NCI-H1694 (cell line): ENCODE measurements around the gene PTBP1.

ENCODE experiments used
- DNase-seq: peaks from one replicate; lab custom pipeline; 2025; lab: John Stamatoyannopoulos, UW

Gene PTBP1

DNA sequence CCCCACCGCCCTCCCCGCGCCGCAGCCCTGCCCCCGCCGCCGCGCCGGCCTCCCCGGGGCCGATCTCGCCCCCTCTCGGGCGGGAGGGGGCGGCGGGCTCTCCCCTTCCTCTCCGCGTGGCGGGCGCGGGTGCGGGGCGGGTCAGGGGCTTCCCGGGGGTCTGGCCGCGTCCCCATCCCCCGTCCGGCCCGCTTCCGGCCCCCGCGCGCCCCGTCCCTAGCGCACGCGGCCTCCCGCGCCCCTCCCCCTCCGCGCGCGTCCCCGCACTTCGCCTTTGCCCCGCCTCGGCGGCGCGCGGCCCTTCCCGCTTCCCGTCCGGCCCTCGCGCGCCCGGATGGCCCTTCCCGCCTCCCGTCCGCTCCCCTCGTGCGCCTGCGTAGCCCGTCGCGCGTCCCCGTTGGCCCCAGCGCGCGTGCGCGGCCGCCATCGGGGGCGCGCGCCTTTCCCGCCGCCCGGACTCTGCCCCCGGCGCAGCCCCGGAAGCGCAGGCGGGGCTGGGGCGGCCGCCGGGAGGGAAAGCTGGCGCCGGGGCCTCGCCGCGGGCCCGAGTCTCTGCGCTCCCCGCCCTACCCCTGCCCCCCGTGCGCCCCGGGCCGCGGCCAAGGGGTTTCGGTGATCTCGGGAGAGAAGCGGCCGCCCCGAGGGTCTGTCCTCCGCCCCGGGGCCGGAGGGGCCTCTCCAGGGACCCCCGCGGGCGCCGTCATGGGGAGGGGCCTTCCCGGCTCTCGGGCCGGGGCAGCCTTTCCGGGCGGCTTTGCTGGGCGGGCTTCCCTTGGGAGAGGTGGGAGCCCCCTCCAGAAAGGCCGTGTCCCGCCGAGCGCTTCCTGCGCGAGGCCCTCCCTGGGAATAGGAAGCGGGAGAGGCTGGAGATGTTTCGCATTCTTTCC, 519 bp downstream of the PTBP1 start:
- peak; percentile 36 for DNase-seq

DNA sequence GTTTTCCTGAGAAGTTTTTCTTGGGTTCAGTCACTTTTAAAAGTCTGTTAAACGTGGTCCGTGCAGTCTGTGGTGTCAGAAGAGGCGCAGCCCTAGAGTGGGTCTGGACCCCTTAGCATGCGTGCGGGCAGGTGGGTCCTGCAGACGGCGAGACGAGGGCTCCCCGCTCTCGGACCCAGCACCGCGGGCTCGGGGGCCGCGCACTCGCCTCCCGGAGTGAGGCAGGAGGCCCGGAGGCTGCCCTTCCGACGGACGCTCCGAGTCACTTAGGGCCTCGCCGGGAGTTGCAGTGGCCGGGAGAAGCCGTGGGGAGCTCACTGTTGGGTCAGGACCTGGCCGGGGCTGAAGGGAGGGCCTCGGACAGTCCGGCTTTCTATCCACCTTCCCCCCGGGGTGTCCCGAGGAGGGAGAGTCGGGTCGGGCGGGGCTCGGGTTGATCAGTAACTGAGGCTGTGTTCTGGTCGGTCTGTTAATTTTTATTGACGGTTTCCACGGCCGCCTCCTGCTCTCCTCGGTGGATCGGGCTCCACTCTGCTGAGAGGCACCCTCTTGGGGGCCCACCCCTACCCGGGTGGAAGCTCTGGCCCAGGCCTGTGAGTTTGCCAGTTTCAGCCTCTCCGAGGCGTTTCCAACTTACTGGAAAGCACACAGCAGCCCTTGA, 1.3 kb downstream of the PTBP1 start:
- DNase-seq: no peak

DNA sequence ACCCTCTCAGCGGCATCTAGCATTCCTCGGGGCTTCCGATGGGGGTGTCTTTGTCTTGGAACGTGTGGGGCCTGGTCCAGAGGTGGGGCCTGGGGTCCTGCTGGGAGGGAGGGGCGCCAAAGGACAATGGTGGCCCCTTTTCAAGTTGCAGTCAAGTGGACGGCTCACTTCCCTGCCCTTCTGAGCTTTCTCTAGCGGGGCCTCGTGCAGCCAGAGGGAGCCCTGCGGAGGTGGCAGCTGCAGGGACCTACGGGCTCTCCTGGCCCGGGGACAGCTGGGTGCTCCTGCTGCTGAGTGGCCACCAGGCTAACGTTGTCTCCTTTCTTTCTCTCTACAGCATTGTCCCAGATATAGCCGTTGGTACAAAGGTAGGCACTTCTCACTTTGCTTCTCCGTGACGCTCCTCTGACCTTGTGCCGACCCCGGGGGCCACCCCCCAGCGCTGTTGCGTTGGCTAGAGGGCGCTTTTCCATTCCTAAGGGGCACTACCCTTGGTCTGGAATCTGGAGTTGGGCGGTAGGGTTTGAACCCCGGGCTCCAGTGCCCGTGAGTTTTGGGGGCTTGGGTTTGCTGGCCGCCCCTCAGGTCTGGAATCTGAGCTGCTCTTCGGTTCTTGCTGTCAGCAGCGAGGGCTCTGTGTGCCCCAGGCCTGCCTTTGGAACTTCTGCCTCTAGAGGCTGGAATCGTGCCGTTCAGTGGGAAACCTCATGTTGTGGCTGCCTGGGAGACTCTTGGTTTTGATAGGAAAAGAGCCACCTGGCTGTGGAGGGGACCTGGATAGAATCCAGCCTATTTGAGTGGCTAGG, 2.0 kb downstream of the PTBP1 start:
- peak; percentile 39 for DNase-seq

DNA sequence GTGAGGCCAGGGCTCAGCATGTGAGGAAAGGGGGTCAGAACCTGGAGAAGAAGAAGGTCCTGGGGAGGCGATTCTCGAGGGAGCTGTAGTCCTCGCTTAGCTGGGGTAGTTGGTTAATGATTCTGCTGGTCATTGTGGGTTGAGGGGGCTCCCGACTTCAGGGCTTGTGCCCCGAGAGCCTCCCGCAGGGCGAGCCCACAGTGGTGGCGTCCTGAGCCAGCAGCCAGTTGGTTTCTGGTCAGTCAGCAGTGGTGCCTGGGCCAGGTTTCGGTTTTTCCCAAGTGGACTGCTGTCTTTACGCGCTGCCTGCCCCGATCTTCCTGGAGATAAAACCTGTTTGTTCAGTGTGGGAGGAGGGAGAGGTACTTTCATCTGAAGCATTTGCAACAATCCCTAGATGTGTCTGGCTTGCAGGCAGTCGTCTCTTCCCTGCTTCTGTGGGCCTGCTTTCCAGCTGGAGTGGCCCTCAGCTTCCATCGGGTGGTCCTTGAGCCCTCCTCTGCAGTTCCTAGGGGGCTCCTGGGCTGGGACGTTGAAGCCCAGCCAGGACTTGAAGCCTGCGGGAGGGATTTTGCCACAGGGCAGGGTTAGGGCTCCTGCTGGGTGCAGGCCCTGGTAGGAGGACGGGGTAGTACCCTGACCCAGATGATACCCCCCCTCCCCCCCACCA, 3.2 kb downstream of the PTBP1 start:
- no peak for DNase-seq

DNA sequence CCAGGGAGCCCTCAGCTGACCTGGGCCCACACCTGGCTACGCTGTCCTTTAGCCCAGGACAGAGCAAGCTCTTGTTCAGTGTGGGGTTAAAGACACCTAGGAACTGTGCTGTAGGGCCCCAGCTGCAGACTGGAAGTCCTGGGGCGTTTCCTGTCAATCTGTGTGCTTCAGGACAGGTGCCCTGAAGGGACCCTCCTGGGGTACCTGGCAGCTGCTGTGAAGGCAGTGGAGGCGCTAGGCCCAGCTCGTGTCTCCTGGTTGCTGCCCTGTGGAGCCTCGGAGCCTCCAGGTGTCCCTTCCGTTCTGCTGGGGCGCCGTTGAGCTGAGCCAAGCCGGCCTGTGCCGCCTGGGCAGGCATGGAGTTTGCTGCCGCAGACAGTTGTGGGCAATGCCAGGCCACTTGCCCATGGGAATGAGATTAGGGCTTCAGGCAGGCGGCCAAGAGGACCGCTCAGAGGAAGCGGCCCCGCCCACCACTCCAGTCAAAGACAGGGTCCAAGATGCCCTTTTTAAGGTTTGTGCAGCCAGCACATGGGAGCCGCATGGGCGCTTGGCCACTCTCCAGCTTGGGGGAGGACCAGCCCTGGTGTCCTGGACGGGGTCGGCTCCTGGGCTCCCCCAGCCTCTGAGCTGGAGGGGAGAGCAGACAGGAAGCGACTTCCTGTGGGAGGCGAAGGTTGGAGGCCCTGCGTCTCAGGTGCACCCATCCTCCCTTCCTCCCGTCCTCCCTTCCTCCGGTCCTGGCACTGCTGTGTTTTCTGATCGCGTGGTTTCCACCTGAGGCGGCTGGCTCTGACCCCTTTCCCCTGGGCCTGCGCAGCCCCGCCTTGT, 4.0 kb downstream of the PTBP1 start:
- DNase-seq: no peak

DNA sequence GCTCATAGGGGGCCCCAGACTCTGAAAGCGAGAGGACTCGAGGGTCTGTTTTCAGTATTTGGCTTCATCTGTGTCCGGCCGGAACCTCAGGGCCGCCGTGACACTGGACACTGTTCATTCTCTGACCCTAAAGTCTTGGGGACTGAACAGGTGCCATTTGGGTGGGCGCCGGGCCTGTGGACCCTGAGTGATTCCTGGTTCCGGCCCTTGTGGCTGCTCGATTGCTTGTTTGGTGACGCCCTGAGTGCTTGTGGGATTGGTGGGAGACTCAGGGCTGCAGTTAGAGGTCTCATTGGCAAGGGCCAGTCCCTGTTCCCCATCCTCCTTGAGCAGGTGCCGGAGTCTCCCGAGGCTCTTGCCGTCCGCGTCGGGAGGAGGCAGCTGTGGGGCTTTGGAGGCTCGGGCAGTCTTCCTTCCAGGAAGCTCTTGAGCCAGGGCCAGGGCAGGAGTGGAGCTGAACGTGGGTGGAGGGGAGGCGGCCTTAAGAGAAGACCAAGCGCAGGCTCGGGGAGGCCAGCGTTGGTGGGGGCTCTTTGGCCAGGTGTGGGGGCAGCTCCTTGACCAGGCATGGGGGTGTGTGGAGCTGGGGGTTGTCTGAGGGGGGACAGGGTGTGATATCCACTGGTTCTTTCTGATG, 4.7 kb downstream of the PTBP1 start:
- DNase-seq: no peak

DNA sequence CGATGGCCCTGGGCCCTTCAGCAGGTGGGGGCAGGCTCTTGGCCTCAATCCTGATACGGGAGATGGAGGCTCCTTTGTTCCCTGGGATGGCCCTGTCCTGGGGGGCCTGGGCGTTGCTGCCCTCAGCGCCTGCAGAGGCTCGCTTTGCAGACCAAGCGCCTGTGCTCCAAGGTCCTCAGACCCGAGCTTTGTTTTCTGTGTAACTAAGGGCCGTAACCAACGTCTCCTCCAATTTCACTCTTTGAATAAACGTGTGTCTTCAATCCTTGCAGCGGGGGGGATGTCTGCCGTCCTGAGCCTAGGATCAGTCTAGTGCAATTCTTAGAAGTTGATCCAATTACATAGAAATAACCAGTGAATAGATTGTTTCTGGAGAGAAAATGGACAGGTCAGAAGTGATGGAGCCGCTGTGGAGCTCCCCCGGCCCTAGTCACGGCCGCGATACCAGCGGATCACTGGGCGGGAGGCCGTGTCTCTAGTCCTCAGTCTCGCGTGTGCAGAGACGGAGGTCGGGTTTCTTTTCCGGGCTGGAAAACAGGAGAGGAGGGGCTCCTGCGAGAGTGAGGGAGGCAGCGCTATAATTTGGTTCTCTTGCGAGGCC, 5.3 kb downstream of the PTBP1 start:
- DNase-seq: no peak

DNA sequence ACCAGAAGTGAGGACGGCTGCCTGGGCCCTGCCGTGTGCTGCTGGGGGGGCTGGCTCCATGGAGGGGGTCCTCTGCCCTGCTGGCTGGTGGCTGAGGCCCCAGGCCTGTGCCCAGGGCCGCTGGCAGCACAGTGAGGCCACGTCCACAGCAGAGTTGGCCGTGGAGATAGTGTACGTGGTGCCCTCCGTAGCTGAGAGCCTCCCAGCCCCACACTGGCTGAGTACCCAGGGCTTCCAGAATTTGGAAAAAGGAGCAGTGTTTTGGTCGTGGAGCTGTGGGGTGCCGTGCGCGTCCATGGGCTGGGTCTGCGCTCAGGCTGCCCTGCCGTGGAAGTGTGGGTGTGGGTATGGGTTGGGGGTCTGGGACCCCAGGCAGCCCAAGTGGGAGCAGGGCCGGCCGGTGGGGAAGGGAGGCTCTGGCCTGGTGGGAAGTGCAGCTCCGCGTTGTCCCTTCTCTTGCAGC, 5.9 kb downstream of the PTBP1 start:
- no peak for DNase-seq

DNA sequence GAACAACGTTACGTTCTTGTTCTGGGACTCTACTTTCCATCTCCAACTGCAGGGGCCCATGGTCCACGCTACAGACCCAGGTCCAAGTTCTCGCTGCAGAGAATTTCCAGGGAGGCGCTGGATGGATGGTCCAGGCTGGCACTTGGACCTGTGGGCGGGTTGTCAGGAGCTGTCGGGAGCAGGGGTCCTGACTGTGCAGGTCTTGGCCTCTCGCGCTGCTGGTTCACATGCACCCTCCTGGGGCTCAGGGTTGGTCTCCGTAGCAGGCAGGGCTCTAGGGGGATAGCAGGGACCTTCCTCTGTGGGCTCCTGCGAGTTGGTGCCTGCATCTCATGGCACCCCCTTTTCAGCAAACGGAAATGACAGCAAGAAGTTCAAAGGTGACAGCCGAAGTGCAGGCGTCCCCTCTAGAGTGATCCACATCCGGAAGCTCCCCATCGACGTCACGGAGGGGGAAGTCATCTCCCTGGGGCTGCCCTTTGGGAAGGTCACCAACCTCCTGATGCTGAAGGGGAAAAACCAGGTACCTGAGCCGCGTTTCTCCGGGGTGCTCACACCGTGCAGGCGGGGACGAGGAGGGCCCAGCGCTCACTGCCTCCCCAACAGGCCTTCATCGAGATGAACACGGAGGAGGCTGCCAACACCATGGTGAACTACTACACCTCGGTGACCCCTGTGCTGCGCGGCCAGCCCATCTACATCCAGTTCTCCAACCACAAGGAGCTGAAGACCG, 6.6 kb downstream of the PTBP1 start:
- no peak for DNase-seq

DNA sequence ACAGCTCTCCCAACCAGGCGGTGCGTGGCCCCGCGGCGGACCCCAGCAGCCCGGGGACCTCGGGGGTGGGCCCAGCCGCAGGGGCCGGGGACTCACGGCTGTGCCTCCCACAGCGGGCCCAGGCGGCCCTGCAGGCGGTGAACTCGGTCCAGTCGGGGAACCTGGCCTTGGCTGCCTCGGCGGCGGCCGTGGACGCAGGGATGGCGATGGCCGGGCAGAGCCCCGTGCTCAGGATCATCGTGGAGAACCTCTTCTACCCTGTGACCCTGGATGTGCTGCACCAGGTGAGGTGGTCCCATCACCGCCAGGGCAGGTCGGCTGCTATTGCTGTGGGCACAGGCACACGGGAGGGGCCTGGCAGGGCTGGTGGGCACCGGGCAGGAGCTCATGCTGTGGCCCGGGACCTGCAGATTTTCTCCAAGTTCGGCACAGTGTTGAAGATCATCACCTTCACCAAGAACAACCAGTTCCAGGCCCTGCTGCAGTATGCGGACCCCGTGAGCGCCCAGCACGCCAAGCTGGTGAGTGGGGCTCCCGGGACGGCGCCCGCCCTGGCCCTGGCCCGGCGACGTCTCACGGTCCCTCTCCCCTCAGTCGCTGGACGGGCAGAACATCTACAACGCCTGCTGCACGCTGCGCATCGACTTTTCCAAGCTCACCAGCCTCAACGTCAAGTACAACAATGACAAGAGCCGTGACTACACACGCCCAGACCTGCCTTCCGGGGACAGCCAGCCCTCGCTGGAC, 7.3 kb downstream of the PTBP1 start:
- no peak for DNase-seq

DNA sequence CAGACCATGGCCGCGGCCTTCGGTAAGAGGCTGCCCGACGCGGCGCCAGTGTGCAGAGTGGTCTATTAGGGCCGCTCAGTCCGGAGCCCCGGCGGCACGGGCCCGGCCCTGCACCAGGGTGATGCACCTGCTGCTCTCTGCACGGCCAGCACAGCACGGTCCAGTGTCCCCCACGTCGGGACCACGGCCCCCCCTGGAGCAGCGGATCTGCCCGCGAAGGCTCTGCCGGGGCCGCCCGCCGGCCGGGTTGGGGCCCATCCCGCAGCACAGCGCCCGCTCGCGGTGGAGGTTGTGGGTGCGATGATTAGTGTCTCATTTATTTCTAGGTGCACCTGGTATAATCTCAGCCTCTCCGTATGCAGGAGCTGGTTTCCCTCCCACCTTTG, 7.9 kb downstream of the PTBP1 start:
- no peak for DNase-seq

DNA sequence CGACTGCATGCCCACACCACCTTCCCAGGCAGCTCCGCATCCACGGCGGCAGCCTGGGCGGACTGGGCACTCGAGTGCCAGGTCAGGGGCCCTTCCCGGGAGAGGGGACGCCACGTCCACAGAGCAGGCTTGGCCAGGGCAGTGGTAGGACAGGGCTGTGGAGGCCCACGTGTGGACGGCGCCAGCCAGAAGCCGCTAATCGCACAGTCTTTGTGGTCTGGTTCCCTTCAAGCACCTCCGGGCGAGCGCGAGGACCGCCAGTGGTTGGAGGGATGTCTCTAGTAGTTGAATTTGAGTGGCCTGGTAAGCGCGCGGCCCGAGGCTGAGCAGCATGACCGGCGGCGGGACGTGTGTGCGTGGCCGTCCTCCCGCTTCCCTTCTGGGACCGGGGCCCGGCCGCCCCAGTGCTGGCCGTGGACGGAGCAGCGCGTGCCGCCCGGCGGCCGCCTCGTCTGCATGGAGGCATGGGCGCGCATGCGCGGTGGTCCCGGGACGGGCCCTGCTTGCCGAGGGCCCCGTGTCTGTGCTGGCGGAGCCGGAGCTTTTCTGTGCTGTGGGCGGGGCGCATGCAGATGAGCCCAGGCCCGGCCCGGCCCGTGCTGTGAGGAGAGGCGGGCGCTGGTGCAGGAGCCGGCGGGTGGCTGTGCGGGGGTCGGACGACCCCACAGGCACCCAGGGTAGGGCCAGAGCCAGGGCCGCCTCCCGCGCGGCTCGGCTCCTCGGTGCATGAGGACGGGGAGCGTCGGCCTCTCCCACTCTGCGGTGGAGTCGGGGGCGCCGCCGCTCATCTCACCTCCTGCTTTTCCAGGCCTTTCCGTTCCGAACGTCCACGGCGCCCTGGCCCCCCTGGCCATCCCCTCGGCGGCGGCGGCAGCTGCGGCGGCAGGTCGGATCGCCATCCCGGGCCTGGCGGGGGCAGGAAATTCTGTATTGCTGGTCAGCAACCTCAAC, 8.6 kb downstream of the PTBP1 start:
- no peak for DNase-seq

DNA sequence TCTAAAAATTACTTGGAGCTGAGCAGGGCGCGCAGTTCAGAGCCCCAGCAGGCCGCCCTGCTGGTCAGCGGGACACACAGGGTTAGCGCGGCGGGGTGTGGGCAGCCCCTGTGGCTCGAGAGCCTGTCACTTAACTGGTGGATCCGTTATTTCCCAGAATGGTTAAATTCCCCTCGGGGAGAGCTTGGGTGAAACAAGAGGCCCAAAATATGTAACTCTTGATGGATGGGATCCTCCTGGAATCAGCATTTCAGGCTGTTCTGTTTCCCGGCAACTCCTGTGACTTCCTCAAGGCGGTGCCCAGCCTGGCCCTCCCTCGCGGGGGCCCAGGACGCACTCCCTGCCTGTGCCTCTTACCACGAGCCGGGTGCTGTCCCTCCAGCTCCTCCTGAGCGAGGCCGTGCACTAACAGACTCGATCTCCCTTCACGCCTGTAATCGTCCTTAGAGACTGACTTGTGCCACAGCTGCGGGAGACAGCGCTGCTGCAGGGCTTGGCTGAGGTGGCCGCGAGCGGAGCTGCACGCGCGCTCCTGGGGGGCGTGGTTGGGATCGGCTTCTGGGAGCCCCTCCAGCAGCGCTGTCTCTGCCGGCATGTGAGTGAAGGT, 9.7 kb downstream of the PTBP1 start:
- no peak for DNase-seq

DNA sequence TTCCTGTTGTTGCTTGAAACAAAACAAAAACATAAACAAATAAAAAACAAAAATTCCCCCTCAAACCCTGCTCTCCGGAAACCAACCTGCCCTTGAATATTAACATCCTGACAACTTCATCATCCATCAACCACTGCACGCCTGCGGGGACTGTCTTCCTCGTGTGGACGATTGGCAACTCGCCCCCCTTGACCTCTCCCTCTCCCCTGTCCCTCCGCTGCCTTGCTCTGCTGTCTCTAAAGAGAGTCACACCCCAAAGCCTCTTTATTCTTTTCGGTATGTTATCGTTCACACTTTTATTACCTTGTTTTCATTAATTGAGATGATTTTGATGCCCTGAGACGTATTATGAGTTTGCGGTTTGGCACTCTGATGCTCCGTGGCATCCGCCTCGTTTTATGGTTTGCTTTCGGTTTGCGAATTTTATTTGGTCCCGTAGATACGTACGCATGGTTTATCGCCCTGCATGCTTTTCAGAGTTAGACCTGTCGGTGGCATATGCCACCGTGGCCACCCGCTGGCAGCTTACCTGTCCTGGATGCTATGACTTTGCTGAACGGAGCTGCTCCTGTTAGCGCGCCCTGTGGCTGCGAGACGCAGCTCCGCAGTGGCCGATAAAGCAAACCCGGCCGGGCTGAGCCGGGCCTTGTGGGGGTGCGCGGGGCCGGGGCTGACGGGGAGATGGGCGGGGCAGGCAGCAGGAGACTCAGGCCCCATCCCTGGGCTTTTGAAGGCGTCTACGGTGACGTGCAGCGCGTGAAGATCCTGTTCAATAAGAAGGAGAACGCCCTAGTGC, 10.6 kb downstream of the PTBP1 start:
- no peak for DNase-seq

DNA sequence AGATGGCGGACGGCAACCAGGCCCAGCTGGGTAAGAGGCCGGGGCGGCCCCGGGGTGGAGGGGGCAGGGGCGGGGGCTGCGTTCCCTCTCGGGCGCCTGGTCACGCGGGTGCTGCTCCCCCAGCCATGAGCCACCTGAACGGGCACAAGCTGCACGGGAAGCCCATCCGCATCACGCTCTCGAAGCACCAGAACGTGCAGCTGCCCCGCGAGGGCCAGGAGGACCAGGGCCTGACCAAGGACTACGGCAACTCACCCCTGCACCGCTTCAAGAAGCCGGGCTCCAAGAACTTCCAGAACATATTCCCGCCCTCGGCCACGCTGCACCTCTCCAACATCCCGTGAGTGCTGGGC, 11.1 kb downstream of the PTBP1 start:
- DNase-seq: no peak

DNA sequence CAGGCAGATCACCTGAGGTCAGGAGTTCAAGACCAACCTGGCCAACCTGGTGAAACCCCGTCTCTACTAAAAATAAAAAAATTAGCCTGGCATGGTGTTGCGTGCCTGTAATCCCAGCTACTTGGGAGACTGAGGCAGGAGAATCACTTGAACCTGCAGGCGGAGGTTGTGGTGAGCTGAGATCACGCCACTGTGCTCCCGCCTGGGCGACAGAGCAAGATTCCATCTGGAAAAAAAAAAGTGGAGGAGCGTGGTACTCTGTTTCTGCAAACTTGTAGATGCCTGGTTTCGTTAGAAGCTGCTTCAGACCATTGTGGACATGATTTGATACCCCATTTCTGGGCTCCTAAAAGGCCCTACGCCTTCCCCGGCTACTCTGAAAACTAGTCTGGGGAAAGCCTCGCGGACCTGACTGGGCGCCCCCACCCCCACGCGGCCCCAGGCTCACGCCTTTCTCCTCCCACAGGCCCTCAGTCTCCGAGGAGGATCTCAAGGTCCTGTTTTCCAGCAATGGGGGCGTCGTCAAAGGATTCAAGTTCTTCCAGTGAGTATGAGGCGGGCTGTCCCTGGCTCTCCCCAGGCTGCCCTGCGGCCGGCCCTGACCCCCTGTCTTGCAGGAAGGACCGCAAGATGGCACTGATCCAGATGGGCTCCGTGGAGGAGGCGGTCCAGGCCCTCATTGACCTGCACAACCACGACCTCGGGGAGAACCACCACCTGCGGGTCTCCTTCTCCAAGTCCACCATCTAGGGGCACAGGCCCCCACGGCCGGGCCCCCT, 13.0 kb downstream of the PTBP1 start:
- no peak for DNase-seq
